Amniotic epithelial cell (primary cell): ENCODE data around the gene CLCN3.
"Not testable (repeated sequence)": the region's sequence is repeated elsewhere in the genome, so short reads cannot be mapped to it uniquely, and the experiment has no call there.

Source experiments
- DNase-seq: peaks from one replicate; pipeline ENCODE4 v3.0.0-alpha.2; 2010; ENCODE audit warnings: low read depth

The CLCN3 gene

GRCh38 chr4:169618286-169618685 is 2.1 kb upstream of the CLCN3 start:
- peak; percentile 74 for DNase-seq

GRCh38 chr4:169618986-169619385 is 1.4 kb upstream of the CLCN3 start:
- DNase-seq: no peak

- DNase-seq: peak; percentile 63
Observed at GRCh38 chr4:169619518-169619957, 840 bp upstream of the CLCN3 start.

GRCh38 chr4:169620880-169621248 is 486 bp downstream of the CLCN3 start:
- peak; percentile 29 for DNase-seq

GRCh38 chr4:169621731-169622492 is 1.5 kb downstream of the CLCN3 start:
- DNase-seq: peak; percentile 74

GRCh38 chr4:169622566-169622965 is 2.2 kb downstream of the CLCN3 start:
- DNase-seq: no peak

- DNase-seq: not testable (repeated sequence)
Observed at GRCh38 chr4:169624012-169624411, 3.6 kb downstream of the CLCN3 start.

GRCh38 chr4:169625886-169626285 is 5.5 kb downstream of the CLCN3 start:
- DNase-seq: no peak

- DNase-seq: no peak
Observed at GRCh38 chr4:169626331-169627282, 6.2 kb downstream of the CLCN3 start.

GRCh38 chr4:169627307-169627706 is 6.9 kb downstream of the CLCN3 start:
- DNase-seq: no peak

GRCh38 chr4:169628579-169628978 is 8.2 kb downstream of the CLCN3 start:
- DNase-seq: no peak

- DNase-seq: no peak
Observed at GRCh38 chr4:169630069-169630468, 9.7 kb downstream of the CLCN3 start.

GRCh38 chr4:169632896-169633295 is 12.5 kb downstream of the CLCN3 start:
- DNase-seq: no peak

GRCh38 chr4:169634975-169635374 is 14.6 kb downstream of the CLCN3 start:
- DNase-seq: no peak

- DNase-seq: peak; percentile 47
Observed at GRCh38 chr4:169640261-169640870, 20.0 kb downstream of the CLCN3 start.

GRCh38 chr4:169644802-169645201 is 24.4 kb downstream of the CLCN3 start:
- DNase-seq: no peak

- DNase-seq: peak; percentile 1
Observed at GRCh38 chr4:169645627-169646026, 25.2 kb downstream of the CLCN3 start.

GRCh38 chr4:169649545-169650226 is 29.3 kb downstream of the CLCN3 start:
- peak; percentile 12 for DNase-seq

- no peak for DNase-seq
Observed at GRCh38 chr4:169650227-169650936, 30.0 kb downstream of the CLCN3 start.

GRCh38 chr4:169652535-169652934 is 32.2 kb downstream of the CLCN3 start:
- DNase-seq: no peak

GRCh38 chr4:169655401-169655800 is 35.0 kb downstream of the CLCN3 start:
- DNase-seq: no peak
